RWPE2 (cell line): Measurements from ENCODE around the gene CNTNAP2.

ENCODE experiments used
- ATAC-seq: fragments of 200-7000 bp; cut with Tn5 transposase; 3 replicates; pipeline ENCODE4 v1.9.1; 2021; ENCODE audit warnings: low read depth
- DNase-seq: peaks from one replicate; pipeline ENCODE4 v3.0.0-alpha.2; 2020; ENCODE audit warnings: low spot score
- H3K27ac ChIP-seq: fragments of 450-650 bp; 2 replicates; pipeline ENCODE4 v1.5.1; 2017; ENCODE audit warnings: mild to moderate bottlenecking; ENCODE audit not compliant: poor library complexity, severe bottlenecking
- H3K27me3 ChIP-seq: fragments of 250-450 bp; sonication (Bioruptor Pico); 2 replicates; pipeline ENCODE4 v1.5.1; 2021; ENCODE audit warnings: mild to moderate bottlenecking, moderate library complexity; ENCODE audit not compliant: insufficient read depth, poor library complexity, severe bottlenecking
- H3K36me3 ChIP-seq: fragments of 250-450 bp; sonication (Bioruptor Pico); 2 replicates; pipeline ENCODE4 v1.5.1; 2020; ENCODE audit warnings: low read depth, mild to moderate bottlenecking, moderate library complexity
- H3K4me1 ChIP-seq: fragments of 250-450 bp; sonication (Bioruptor Pico); 2 replicates; pipeline ENCODE4 v1.5.1; 2021; ENCODE audit warnings: mild to moderate bottlenecking, moderate library complexity; ENCODE audit not compliant: insufficient read depth, poor library complexity, severe bottlenecking
- H3K4me3 ChIP-seq: fragments of 250-450 bp; sonication (Bioruptor Pico); 2 replicates; pipeline ENCODE4 v1.5.1; 2021; ENCODE audit warnings: mild to moderate bottlenecking, moderate library complexity; ENCODE audit not compliant: severe bottlenecking
- H3K9me3 ChIP-seq: fragments of 250-450 bp; sonication (Bioruptor Pico); 2 replicates; pipeline ENCODE4 v1.5.1; 2021; ENCODE audit warnings: mild to moderate bottlenecking, moderate library complexity; ENCODE audit not compliant: severe bottlenecking
- CTCF ChIP-seq: fragments of 450-650 bp; IDR thresholded peaks from one replicate; pipeline ENCODE4 v1.5.1; 2017; ENCODE audit warnings: mild to moderate bottlenecking, moderate library complexity; ENCODE audit not compliant: poor library complexity, severe bottlenecking

Gene CNTNAP2

GRCh38 chr7:146698995-146699610, 582.5 kb downstream of the CNTNAP2 start:
- no peak for TF ChIP-seq CTCF
- Histone ChIP-seq H3K9me3 (no peaks in the 10 kb centered on the region), H3K4me3 (no peak overlapping the region), H3K27me3 (no peaks in the 10 kb centered on the region), H3K36me3 (no peaks in the 10 kb centered on the region), H3K27ac (no peak overlapping the region), H3K4me1 (no peaks in the 10 kb centered on the region)
- ATAC-seq, result no peak
- DNase-seq, result no peak

GRCh38 chr7:146700015-146700560, 583.5 kb downstream of the CNTNAP2 start:
- no peak for DNase-seq
- no peak for ATAC-seq

GRCh38 chr7:146701166-146701565, 584.6 kb downstream of the CNTNAP2 start:
- H3K4me1 ChIP-seq, result no peaks in the 10 kb centered on the region
- no peaks in the 10 kb centered on the region for H3K36me3 ChIP-seq
- no peak overlapping the region for H3K4me3 ChIP-seq
- H3K9me3 ChIP-seq, result no peaks in the 10 kb centered on the region
- ATAC-seq (no peak), DNase-seq (no peak)
- H3K27me3 ChIP-seq, result no peaks in the 10 kb centered on the region
- TF ChIP-seq CTCF, result no peak
- H3K27ac ChIP-seq, result no peak overlapping the region

More at GRCh38 chr7:146700015-146700560, 583.5 kb downstream of the CNTNAP2 start:
- H3K9me3 ChIP-seq, result no peaks in the 10 kb centered on the region
- no peak overlapping the region for H3K4me3 ChIP-seq
- TF ChIP-seq CTCF, result no peak
- no peak overlapping the region for H3K27ac ChIP-seq
- no peaks in the 10 kb centered on the region for H3K4me1 ChIP-seq
- H3K36me3 ChIP-seq, result no peaks in the 10 kb centered on the region
- H3K27me3 ChIP-seq, result no peaks in the 10 kb centered on the region

GRCh38 chr7:146702898-146703297, 586.3 kb downstream of the CNTNAP2 start:
- H3K9me3 ChIP-seq, result no peaks in the 10 kb centered on the region
- no peaks in the 10 kb centered on the region for H3K27me3 ChIP-seq
- ATAC-seq, result no peak
- no peaks in the 10 kb centered on the region for H3K4me1 ChIP-seq
- H3K4me3 ChIP-seq, result no peak overlapping the region
- TF ChIP-seq CTCF, result no peak
- H3K27ac ChIP-seq, result no peak overlapping the region
- no peak for DNase-seq
- no peaks in the 10 kb centered on the region for H3K36me3 ChIP-seq

- no peak for ATAC-seq
These were observed 592.9 kb downstream of the CNTNAP2 start for GRCh38 chr7:146709451-146710027.

More at GRCh38 chr7:146709451-146710027, 592.9 kb downstream of the CNTNAP2 start:
- no peak overlapping the region for H3K27ac ChIP-seq
- no peaks in the 10 kb centered on the region for H3K36me3 ChIP-seq
- no peak for DNase-seq
- H3K9me3 ChIP-seq, result no peaks in the 10 kb centered on the region
- no peaks in the 10 kb centered on the region for H3K4me1 ChIP-seq
- no peak for TF ChIP-seq CTCF
- H3K27me3 ChIP-seq, result no peaks in the 10 kb centered on the region
- no peak overlapping the region for H3K4me3 ChIP-seq
